Measurements from ENCODE around the gene SYPL1.

The SYPL1 gene

GRCh38 chr7:106048706-106049020, 63.4 kb downstream of the SYPL1 start:
- no peak for TF ChIP-seq Cebpa-rat (IDR thresholded peaks at IDR 0.05)
- Histone ChIP-seq H3K27me3 (no peaks in the 10 kb centered on the region), H3K4me1 (peaks cover 18% of the 10 kb centered on the region), H3K9me3 (peaks cover 11% of the 10 kb centered on the region), H4K20me1 (no peaks in the 10 kb centered on the region), H3K4me3 (no peak overlapping the region), H3K27ac (no peak overlapping the region), H3K4me2 (no peak overlapping the region), H3K36me3 (no peaks in the 10 kb centered on the region), H3K9ac (no peak overlapping the region)

DNA sequence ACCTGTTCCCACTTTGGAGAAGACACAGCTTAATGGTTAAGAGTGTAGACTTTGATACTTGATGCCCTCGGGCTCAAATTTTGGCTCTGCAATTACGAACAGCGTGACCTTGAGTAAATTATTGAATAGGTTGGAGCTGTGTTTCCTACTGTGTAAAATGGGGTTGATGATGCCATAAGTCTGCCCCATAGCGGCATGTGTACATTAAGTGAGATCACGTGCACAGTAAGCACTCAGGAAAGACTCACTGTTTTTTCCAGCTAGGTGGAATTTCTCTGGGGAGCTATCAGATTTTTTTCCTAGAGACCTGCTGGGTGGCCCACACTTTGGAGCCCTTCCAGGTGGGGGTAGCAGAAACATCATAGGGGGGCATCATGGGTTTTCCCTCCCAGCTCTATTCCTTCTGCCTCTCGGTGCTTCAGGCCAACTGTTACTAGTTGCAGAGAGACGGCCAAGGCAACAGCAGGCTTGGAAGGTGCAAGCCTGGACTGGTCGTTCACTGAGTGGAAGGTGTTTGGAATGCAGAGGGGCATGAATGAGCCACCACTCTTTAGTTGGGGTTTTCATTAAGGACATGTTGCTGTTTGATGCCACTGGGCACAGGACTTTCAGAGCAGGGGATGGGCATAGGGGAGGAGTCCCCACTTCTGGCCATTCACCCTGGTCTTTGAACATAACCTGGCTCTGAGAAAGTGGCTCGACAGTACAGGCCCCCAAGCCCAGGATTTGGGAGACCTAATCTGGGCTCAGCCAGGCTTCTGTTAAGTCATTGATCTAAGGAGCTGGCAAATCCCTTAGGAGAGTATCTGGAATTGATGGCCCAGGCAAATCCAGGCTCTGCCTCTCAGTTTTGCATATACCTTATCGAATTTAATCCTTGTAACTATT, 64.0 kb downstream of the SYPL1 start:
- no peak for TF ChIP-seq Cebpa-rat (IDR thresholded peaks at IDR 0.05)
- Histone ChIP-seq H3K9ac (no peak overlapping the region), H3K27me3 (no peaks in the 10 kb centered on the region), H3K4me3 (no peak overlapping the region), H3K27ac (no peak overlapping the region), H4K20me1 (no peaks in the 10 kb centered on the region), H3K4me2 (no peak overlapping the region), H3K4me1 (peaks cover 15% of the 10 kb centered on the region), H3K36me3 (no peaks in the 10 kb centered on the region), H3K9me3 (peaks cover 11% of the 10 kb centered on the region)

GRCh38 chr7:106047184-106047583, 64.9 kb downstream of the SYPL1 start:
- no peaks in the 10 kb centered on the region for H3K36me3 ChIP-seq
- TF ChIP-seq Cebpa-rat (IDR thresholded peaks at IDR 0.05) = no peak
- no peak overlapping the region for H3K4me3 ChIP-seq
- no peaks in the 10 kb centered on the region for H3K27me3 ChIP-seq
- H3K9ac ChIP-seq = no peak overlapping the region
- H3K4me2 ChIP-seq = no peak overlapping the region
- peaks cover 11% of the 10 kb centered on the region for H3K9me3 ChIP-seq
- H4K20me1 ChIP-seq = no peaks in the 10 kb centered on the region
- peaks cover 14% of the 10 kb centered on the region for H3K4me1 ChIP-seq
- no peak overlapping the region for H3K27ac ChIP-seq

GRCh38 chr7:106045586-106045985, 66.5 kb downstream of the SYPL1 start:
- Histone ChIP-seq H3K4me3 (no peak overlapping the region), H3K4me2 (no peak overlapping the region), H3K4me1 (peaks cover 14% of the 10 kb centered on the region), H3K27me3 (no peaks in the 10 kb centered on the region), H3K9ac (no peak overlapping the region), H3K9me3 (no peaks in the 10 kb centered on the region), H4K20me1 (no peaks in the 10 kb centered on the region), H3K36me3 (no peaks in the 10 kb centered on the region), H3K27ac (no peak overlapping the region)
- TF ChIP-seq Cebpa-rat (IDR thresholded peaks at IDR 0.05) = no peak

DNA sequence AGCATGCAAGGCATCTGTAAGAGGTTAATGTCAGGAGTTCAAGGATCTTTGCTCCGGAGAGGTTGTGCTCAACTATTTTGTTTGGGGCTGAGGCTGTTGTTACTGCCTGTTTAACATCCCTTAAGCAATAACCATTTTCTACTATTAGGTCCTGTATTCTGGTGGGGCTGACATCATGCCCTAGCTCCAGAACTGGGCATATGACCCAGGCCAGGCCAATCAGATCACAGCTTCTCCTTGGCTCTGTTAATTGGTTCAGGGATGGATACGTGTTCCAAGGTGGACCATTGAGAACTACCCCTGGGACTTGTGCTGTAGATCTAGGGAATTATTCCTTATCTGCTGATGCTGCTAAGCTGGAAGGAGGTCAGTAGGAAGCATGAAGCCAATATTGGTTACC, 67.0 kb downstream of the SYPL1 start:
- peaks cover 13% of the 10 kb centered on the region for H3K4me1 ChIP-seq
- H3K4me3 ChIP-seq = no peak overlapping the region
- no peaks in the 10 kb centered on the region for H4K20me1 ChIP-seq
- no peaks in the 10 kb centered on the region for H3K27me3 ChIP-seq
- no peaks in the 10 kb centered on the region for H3K36me3 ChIP-seq
- H3K9ac ChIP-seq = no peak overlapping the region
- no peak overlapping the region for H3K4me2 ChIP-seq
- TF ChIP-seq Cebpa-rat (IDR thresholded peaks at IDR 0.05) = no peak
- no peak overlapping the region for H3K27ac ChIP-seq
- H3K9me3 ChIP-seq = no peaks in the 10 kb centered on the region

GRCh38 chr7:106042196-106042611, 69.9 kb downstream of the SYPL1 start:
- TF ChIP-seq Cebpa-rat (IDR thresholded peaks at IDR 0.05) = no peak
- H3K4me3 ChIP-seq = no peak overlapping the region
- H3K27me3 ChIP-seq = no peaks in the 10 kb centered on the region
- H3K36me3 ChIP-seq = no peaks in the 10 kb centered on the region
- no peak overlapping the region for H3K4me2 ChIP-seq
- no peak overlapping the region for H3K9ac ChIP-seq
- H4K20me1 ChIP-seq = no peaks in the 10 kb centered on the region
- H3K4me1 ChIP-seq = no peaks in the 10 kb centered on the region
- H3K9me3 ChIP-seq = no peaks in the 10 kb centered on the region
- no peak overlapping the region for H3K27ac ChIP-seq

DNA sequence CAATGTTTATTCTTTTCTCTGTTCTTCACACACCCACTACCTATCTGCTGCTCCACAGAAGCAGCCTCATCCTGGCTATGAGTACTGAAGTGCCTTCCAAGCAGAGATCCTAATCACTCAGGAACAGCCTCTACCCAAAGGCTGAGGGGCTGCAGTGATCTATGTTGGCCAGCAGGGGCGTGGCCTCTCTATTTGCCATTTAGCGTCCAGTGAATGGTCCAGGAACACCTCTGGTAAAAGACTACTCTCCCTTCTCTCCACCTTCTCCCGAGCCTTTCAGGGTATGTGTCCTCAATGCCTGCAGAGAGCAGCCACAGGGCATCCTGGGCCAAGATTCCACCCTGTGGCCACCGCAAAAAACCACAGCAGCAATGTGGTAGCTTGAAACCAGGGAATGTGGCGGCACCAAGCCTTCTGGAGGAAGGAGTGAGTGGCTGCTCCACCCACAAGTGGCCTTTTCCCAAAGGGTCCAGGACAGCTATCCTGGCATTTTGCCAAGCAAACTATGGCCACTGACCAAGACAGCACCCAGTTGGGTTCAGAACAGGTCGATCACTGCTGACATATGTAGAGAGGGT, 70.9 kb downstream of the SYPL1 start:
- TF ChIP-seq Cebpa-rat (IDR thresholded peaks at IDR 0.05) = no peak
- Histone ChIP-seq H3K27me3 (no peaks in the 10 kb centered on the region), H3K36me3 (no peaks in the 10 kb centered on the region), H4K20me1 (no peaks in the 10 kb centered on the region), H3K4me1 (no peaks in the 10 kb centered on the region), H3K9me3 (no peaks in the 10 kb centered on the region), H3K27ac (no peak overlapping the region), H3K4me2 (no peak overlapping the region), H3K4me3 (no peak overlapping the region), H3K9ac (no peak overlapping the region)
